ENCODE results near the gene ADORA2B. TPM values are rescaled to one million over a fixed set of nuclear protein-coding genes. Genes with fewer than 3 reads are reported as not detected.
"Not testable (repeated sequence)": the region's sequence is repeated elsewhere in the genome, so short reads cannot be mapped to it uniquely, and the experiment has no call there.

The ADORA2B gene
- total RNA-seq, 4 donors from 2014 or later, result 35.3 to 55.3 (median 45.5) TPM

- no peaks in the 10 kb centered on the region for H3K36me3 ChIP-seq
- H3K27ac ChIP-seq, result no peak overlapping the region
- WGBS, result 98% methylated on average over 7 of the region's 7 CpGs
- no peak overlapping the region for H3K4me3 ChIP-seq
- H3K9me3 ChIP-seq, result no peaks in the 10 kb centered on the region
- H3K27me3 ChIP-seq, result no peaks in the 10 kb centered on the region
- no peaks in the 10 kb centered on the region for H3K4me1 ChIP-seq
- DNase-seq (ENCODE audit: low spot score in 2 of 2), result no peak
- TF ChIP-seq EP300 (IDR thresholded peaks at IDR 0.05), result no peak
- no peak for TF ChIP-seq POLR2AphosphoS5 (IDR thresholded peaks at IDR 0.05)
- TF ChIP-seq CTCF (IDR thresholded peaks at IDR 0.05), result no peak
- TF ChIP-seq POLR2A (IDR thresholded peaks at IDR 0.05), result no peak
Measured at GRCh38 chr17:15935891-15936290, 9.0 kb upstream of the ADORA2B start.

- not testable (repeated sequence) for DNase-seq (ENCODE audit: low spot score in 2 of 2)
Measured at GRCh38 chr17:15936481-15936880, 8.4 kb upstream of the ADORA2B start.

GRCh38 chr17:15941781-15942180, 3.1 kb upstream of the ADORA2B start:
- H3K4me3 ChIP-seq, result no peak overlapping the region
- TF ChIP-seq POLR2AphosphoS5 (IDR thresholded peaks at IDR 0.05) (no peak), EP300 (IDR thresholded peaks at IDR 0.05) (no peak), CTCF (IDR thresholded peaks at IDR 0.05) (no peak), POLR2A (IDR thresholded peaks at IDR 0.05) (no peak)
- no peak overlapping the region for H3K27ac ChIP-seq
- no peak for DNase-seq (ENCODE audit: low spot score in 2 of 2)
- peaks cover 27% of the 10 kb centered on the region for H3K4me1 ChIP-seq
- WGBS, result 91% methylated on average over 7 of the region's 7 CpGs
- H3K27me3 ChIP-seq, result no peaks in the 10 kb centered on the region
- H3K9me3 ChIP-seq, result no peaks in the 10 kb centered on the region
- H3K36me3 ChIP-seq, result no peaks in the 10 kb centered on the region

More at GRCh38 chr17:15936481-15936880, 8.4 kb upstream of the ADORA2B start:
- not testable (repeated sequence) for H3K36me3 ChIP-seq, H3K27ac ChIP-seq, H3K4me3 ChIP-seq, H3K27me3 ChIP-seq, H3K4me1 ChIP-seq, H3K9me3 ChIP-seq
- 100% methylated on average over 4 of the region's 4 CpGs for WGBS

GRCh38 chr17:15942207-15942833, 2.6 kb upstream of the ADORA2B start:
- no peak overlapping the region for H3K27ac ChIP-seq
- peaks cover 32% of the 10 kb centered on the region for H3K4me1 ChIP-seq
- no peaks in the 10 kb centered on the region for H3K36me3 ChIP-seq
- 90% methylated on average over 7 of the region's 7 CpGs for WGBS
- no peaks in the 10 kb centered on the region for H3K9me3 ChIP-seq
- no peak for TF ChIP-seq POLR2A (IDR thresholded peaks at IDR 0.05)
- TF ChIP-seq EP300 (IDR thresholded peaks at IDR 0.05), result no peak
- no peak for TF ChIP-seq POLR2AphosphoS5 (IDR thresholded peaks at IDR 0.05)
- no peak for TF ChIP-seq CTCF (IDR thresholded peaks at IDR 0.05)
- H3K4me3 ChIP-seq, result no peak overlapping the region
- no peak for DNase-seq (ENCODE audit: low spot score in 2 of 2)
- H3K27me3 ChIP-seq, result no peaks in the 10 kb centered on the region

GRCh38 chr17:15943971-15944758, 765 bp upstream of the ADORA2B start:
- TF ChIP-seq EP300 (IDR thresholded peaks at IDR 0.05), result no peak
- no peak for TF ChIP-seq POLR2A (IDR thresholded peaks at IDR 0.05)
- H3K4me1 ChIP-seq, result peaks cover 43% of the 10 kb centered on the region
- peak overlapping the region; percentile 89 for H3K27ac ChIP-seq
- H3K4me3 ChIP-seq, result peak overlapping the region; percentile 54
- H3K27me3 ChIP-seq, result no peaks in the 10 kb centered on the region
- H3K36me3 ChIP-seq, result no peaks in the 10 kb centered on the region
- no peak for DNase-seq (ENCODE audit: low spot score in 2 of 2)
- 39% methylated on average over 18 of the region's 40 CpGs for WGBS
- H3K9me3 ChIP-seq, result no peaks in the 10 kb centered on the region

- H3K27ac ChIP-seq, result peak overlapping the region; percentile 89
- WGBS, result 2% methylated on average over 34 of the region's 64 CpGs
- DNase-seq (ENCODE audit: low spot score in 2 of 2), result no peak
- no peaks in the 10 kb centered on the region for H3K36me3 ChIP-seq
- peak overlapping the region; percentile 54 for H3K4me3 ChIP-seq
- H3K4me1 ChIP-seq, result peaks cover 43% of the 10 kb centered on the region
- H3K9me3 ChIP-seq, result no peaks in the 10 kb centered on the region
- no peak for TF ChIP-seq POLR2AphosphoS5 (IDR thresholded peaks at IDR 0.05)
- no peak for TF ChIP-seq CTCF (IDR thresholded peaks at IDR 0.05)
- no peak for TF ChIP-seq EP300 (IDR thresholded peaks at IDR 0.05)
- TF ChIP-seq POLR2A (IDR thresholded peaks at IDR 0.05), result no peak
- no peaks in the 10 kb centered on the region for H3K27me3 ChIP-seq
Measured at GRCh38 chr17:15945527-15946191, 729 bp downstream of the ADORA2B start.
